Measurements from ENCODE around the gene TPM4.

Gene TPM4

GRCh38 chr19:16041991-16042386 lies 34.3 kb upstream of the TPM4 start:
- no peak for DNase-seq (ENCODE audit: low spot score)

GRCh38 chr19:16042533-16043085 lies 33.7 kb upstream of the TPM4 start:
- DNase-seq (ENCODE audit: low spot score): no peak

GRCh38 chr19:16043156-16043757 lies 33.0 kb upstream of the TPM4 start:
- DNase-seq (ENCODE audit: low spot score): no peak

GRCh38 chr19:16044746-16045145 lies 31.5 kb upstream of the TPM4 start:
- no peak for DNase-seq (ENCODE audit: low spot score)

- DNase-seq (ENCODE audit: low spot score): no peak
These were observed 31.1 kb upstream of the TPM4 start for GRCh38 chr19:16045171-16045570.

GRCh38 chr19:16045893-16046292 lies 30.4 kb upstream of the TPM4 start:
- no peak for DNase-seq (ENCODE audit: low spot score)

GRCh38 chr19:16048583-16048982 lies 27.7 kb upstream of the TPM4 start:
- DNase-seq (ENCODE audit: low spot score): no peak

GRCh38 chr19:16051254-16052025 lies 24.9 kb upstream of the TPM4 start:
- no peak for DNase-seq (ENCODE audit: low spot score)

GRCh38 chr19:16052353-16052752 lies 23.9 kb upstream of the TPM4 start:
- DNase-seq (ENCODE audit: low spot score): no peak

- no peak for DNase-seq (ENCODE audit: low spot score)
These were observed 19.2 kb upstream of the TPM4 start for GRCh38 chr19:16057062-16057461.

- no peak for DNase-seq (ENCODE audit: low spot score)
These were observed 16.0 kb upstream of the TPM4 start for GRCh38 chr19:16060294-16060693.

GRCh38 chr19:16061943-16062342 lies 14.4 kb upstream of the TPM4 start:
- no peak for DNase-seq (ENCODE audit: low spot score)

- DNase-seq (ENCODE audit: low spot score): peak; percentile 50
These were observed 13.5 kb upstream of the TPM4 start for GRCh38 chr19:16062789-16063188.

- no peak for DNase-seq (ENCODE audit: low spot score)
These were observed 11.9 kb upstream of the TPM4 start for GRCh38 chr19:16064209-16064889.

- DNase-seq (ENCODE audit: low spot score): peak; percentile 68
These were observed 9.6 kb upstream of the TPM4 start for GRCh38 chr19:16066611-16067104.

GRCh38 chr19:16067205-16067938 lies 8.9 kb upstream of the TPM4 start:
- DNase-seq (ENCODE audit: low spot score): peak; percentile 92

- no peak for DNase-seq (ENCODE audit: low spot score)
These were observed 7.5 kb upstream of the TPM4 start for GRCh38 chr19:16068696-16069259.

- no peak for DNase-seq (ENCODE audit: low spot score)
These were observed 6.4 kb upstream of the TPM4 start for GRCh38 chr19:16069813-16070365.

GRCh38 chr19:16070366-16070990 lies 5.8 kb upstream of the TPM4 start:
- no peak for DNase-seq (ENCODE audit: low spot score)

- DNase-seq (ENCODE audit: low spot score): no peak
These were observed 5.1 kb upstream of the TPM4 start for GRCh38 chr19:16071072-16071691.
